Loucy (cell line): ENCODE results near the gene ACOD1.
"Not testable (repeated sequence)": the region's sequence is repeated elsewhere in the genome, so short reads cannot be mapped to it uniquely, and the experiment has no call there.

ENCODE experiments used
- H2AFZ ChIP-seq: fragments of 200-600 bp; sonication (generic); 2 replicates; pipeline ENCODE4 v1.6.0; 2016; ENCODE audit warnings: antibody characterized with exemption, mild to moderate bottlenecking, low read length, moderate library complexity
- H3F3A ChIP-seq: fragments of 200-600 bp; 2 replicates; pipeline ENCODE4 v1.6.0; 2016; ENCODE audit warnings: antibody characterized with exemption, low read depth, mild to moderate bottlenecking
- H3K27me3 ChIP-seq: fragments of 200-600 bp; sonication (generic); 2 replicates; pipeline ENCODE4 v1.6.1; 2014; ENCODE audit warnings: low read length, mild to moderate bottlenecking; ENCODE audit not compliant: insufficient read depth, poor library complexity, severe bottlenecking
- H3K36me3 ChIP-seq: fragments of 200-600 bp; sonication (generic); 2 replicates; pipeline ENCODE4 v1.6.1; 2016; ENCODE audit warnings: low read length; ENCODE audit not compliant: insufficient read depth
- H3K4me1 ChIP-seq: fragments of 200-600 bp; sonication (generic); 2 replicates; pipeline ENCODE4 v1.5.1; 2014; ENCODE audit warnings: low read length, mild to moderate bottlenecking; ENCODE audit not compliant: insufficient read depth, poor library complexity, severe bottlenecking
- H3K4me2 ChIP-seq: fragments of 200-600 bp; sonication (generic); 2 replicates; pipeline ENCODE4 v1.6.0; 2014; ENCODE audit warnings: antibody characterized with exemption, low read length, low read depth, mild to moderate bottlenecking; ENCODE audit not compliant: poor library complexity, severe bottlenecking
- H3K4me3 ChIP-seq: fragments of 200-600 bp; sonication (generic); 2 replicates; pipeline ENCODE4 v1.5.1; 2014; ENCODE audit warnings: low read length, mild to moderate bottlenecking, mixed read lengths; ENCODE audit not compliant: poor library complexity, severe bottlenecking
- H3K79me2 ChIP-seq: fragments of 200-600 bp; sonication (generic); 2 replicates; pipeline ENCODE4 v1.6.1; 2014; ENCODE audit warnings: low read length; ENCODE audit not compliant: insufficient read depth
- H3K9ac ChIP-seq: fragments of 200-600 bp; sonication (generic); 2 replicates; pipeline ENCODE4 v1.6.0; 2014; ENCODE audit warnings: mild to moderate bottlenecking, low read depth, low read length, moderate library complexity; ENCODE audit not compliant: poor library complexity, severe bottlenecking
- H3K9me2 ChIP-seq: fragments of 200-600 bp; sonication (generic); replicated peaks from 2 replicates; pipeline ENCODE4 v1.6.1; 2016; ENCODE audit warnings: low read depth, low read length, mixed read lengths
- H3K9me3 ChIP-seq: fragments of 200-600 bp; sonication (generic); 2 replicates; pipeline ENCODE4 v1.6.1; 2014; ENCODE audit warnings: mild to moderate bottlenecking, antibody characterized with exemption, low read length, low read depth; ENCODE audit not compliant: insufficient read depth
- H4K20me1 ChIP-seq: fragments of 200-600 bp; sonication (generic); 2 replicates; pipeline ENCODE4 v1.6.0; 2014; ENCODE audit warnings: antibody characterized with exemption, low read length, mild to moderate bottlenecking; ENCODE audit not compliant: insufficient read depth, poor library complexity, severe bottlenecking
- CTCF ChIP-seq: fragments of 200-600 bp; sonication (generic); conservative IDR thresholded peaks from 2 replicates; pipeline ENCODE4 v1.5.1; 2014; ENCODE audit warnings: mild to moderate bottlenecking, antibody characterized with exemption, low read length
- EZH2phosphoT487 ChIP-seq: fragments of 200-600 bp; IDR thresholded peaks from 2 replicates; pipeline ENCODE4 v1.6.1; 2018; ENCODE audit warnings: antibody characterized with exemption, mild to moderate bottlenecking, moderate library complexity, borderline replicate concordance

Gene ACOD1

GRCh38 chr13:76955661-76956060 lies 7.3 kb downstream of the ACOD1 start:
- Histone ChIP-seq H3K79me2 (no peaks in the 10 kb centered on the region), H3K4me1 (no peaks in the 10 kb centered on the region), H3K9me2 (no peaks in the 10 kb centered on the region), H3K4me2 (no peak overlapping the region), H2AFZ (no peak overlapping the region), H3K9ac (no peak overlapping the region), H3K27me3 (no peaks in the 10 kb centered on the region), H3F3A (no peaks in the 10 kb centered on the region), H3K36me3 (no peaks in the 10 kb centered on the region), H3K9me3 (peaks cover 5% of the 10 kb centered on the region; the same call in 1 of the 2 replicates), H3K4me3 (no peak overlapping the region), H4K20me1 (no peaks in the 10 kb centered on the region)
- TF ChIP-seq EZH2phosphoT487 = no peak
- TF ChIP-seq CTCF = no peak

GRCh38 chr13:76958841-76959432 lies 10.6 kb downstream of the ACOD1 start:
- Histone ChIP-seq H3F3A (no peaks in the 10 kb centered on the region), H3K4me2 (no peak overlapping the region), H3K36me3 (no peaks in the 10 kb centered on the region), H3K4me1 (no peaks in the 10 kb centered on the region), H3K4me3 (no peak overlapping the region), H4K20me1 (no peaks in the 10 kb centered on the region), H3K9me2 (no peaks in the 10 kb centered on the region), H3K9ac (no peak overlapping the region), H3K9me3 (peaks cover 5% of the 10 kb centered on the region; the same call in 1 of the 2 replicates), H2AFZ (no peak overlapping the region), H3K79me2 (no peaks in the 10 kb centered on the region), H3K27me3 (no peaks in the 10 kb centered on the region)
- TF ChIP-seq CTCF (no peak), EZH2phosphoT487 (no peak)

- not testable (repeated sequence) for H3K79me2 ChIP-seq, H3K9ac ChIP-seq, H3K4me2 ChIP-seq, H3K4me1 ChIP-seq, H4K20me1 ChIP-seq, H2AFZ ChIP-seq, H3F3A ChIP-seq, H3K9me2 ChIP-seq, H3K4me3 ChIP-seq, H3K9me3 ChIP-seq, H3K36me3 ChIP-seq, H3K27me3 ChIP-seq
Observed at GRCh38 chr13:76959734-76960133, 11.4 kb downstream of the ACOD1 start.

- H3K9ac ChIP-seq = no peak overlapping the region
- no peak overlapping the region for H3K4me3 ChIP-seq
- no peaks in the 10 kb centered on the region for H3K36me3 ChIP-seq
- no peaks in the 10 kb centered on the region for H3F3A ChIP-seq
- no peak overlapping the region for H3K4me2 ChIP-seq
- no peaks in the 10 kb centered on the region for H3K4me1 ChIP-seq
- no peaks in the 10 kb centered on the region for H3K27me3 ChIP-seq
- no peaks in the 10 kb centered on the region for H3K79me2 ChIP-seq
- TF ChIP-seq CTCF (no peak), EZH2phosphoT487 (no peak)
- no peak overlapping the region for H2AFZ ChIP-seq
- H3K9me3 ChIP-seq = no peaks in the 10 kb centered on the region
- no peaks in the 10 kb centered on the region for H3K9me2 ChIP-seq
- no peaks in the 10 kb centered on the region for H4K20me1 ChIP-seq
Observed at GRCh38 chr13:76965759-76966421, 17.6 kb downstream of the ACOD1 start.
